CD4-positive, alpha-beta T cell treated with Interleukin-21 for 1 hour (primary cell): ENCODE data around the gene AOC3.
"Not testable (repeated sequence)": the region's sequence is repeated elsewhere in the genome, so short reads cannot be mapped to it uniquely, and the experiment has no call there.

Experiments
- DNase-seq: peaks from one replicate; pipeline ENCODE4 v3.0.0-alpha.2; 2020

AOC3 gene

DNA sequence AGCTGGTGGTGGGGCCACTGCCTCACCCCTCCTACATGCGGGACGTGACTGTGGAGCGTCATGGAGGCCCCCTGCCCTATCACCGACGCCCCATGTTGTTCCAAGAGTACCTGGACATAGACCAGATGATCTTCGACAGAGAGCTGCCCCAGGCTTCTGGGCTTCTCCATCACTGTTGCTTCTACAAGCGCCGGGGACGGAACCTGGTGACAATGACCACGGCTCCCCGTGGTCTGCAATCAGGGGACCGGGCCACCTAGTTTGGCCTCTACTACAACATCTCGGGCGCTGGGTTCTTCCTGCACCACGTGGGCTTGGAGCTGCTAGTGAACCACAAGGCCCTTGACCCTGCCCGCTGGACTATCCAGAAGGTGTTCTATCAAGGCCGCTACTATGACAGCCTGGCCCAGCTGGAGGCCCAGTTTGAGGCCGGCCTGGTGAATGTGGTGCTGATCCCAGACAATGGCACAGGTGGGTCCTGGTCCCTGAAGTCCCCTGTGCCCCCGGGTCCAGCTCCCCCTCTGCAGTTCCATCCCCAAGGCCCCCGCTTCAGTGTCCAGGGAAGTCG is 16.8 kb downstream of the AOC3 start:
- DNase-seq = not testable (repeated sequence)

DNA sequence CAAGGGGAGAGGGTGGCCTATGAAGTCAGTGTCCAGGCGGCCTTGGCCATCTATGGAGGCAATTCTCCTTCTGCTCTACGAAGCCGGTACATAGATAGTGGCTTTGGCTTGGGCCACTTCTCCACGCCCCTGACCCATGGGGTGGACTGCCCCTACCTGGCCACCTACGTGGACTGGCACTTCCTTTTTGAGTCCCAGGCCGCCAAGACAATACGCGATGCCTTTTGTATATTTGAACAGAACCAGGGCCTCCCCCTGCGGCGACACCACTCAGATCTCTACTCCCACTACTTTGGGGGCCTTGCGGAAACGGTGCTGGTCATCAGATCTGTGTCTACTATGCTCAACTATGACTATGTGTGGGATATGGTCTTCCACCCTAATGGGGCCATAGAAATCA is 17.3 kb downstream of the AOC3 start:
- no peak for DNase-seq

DNA sequence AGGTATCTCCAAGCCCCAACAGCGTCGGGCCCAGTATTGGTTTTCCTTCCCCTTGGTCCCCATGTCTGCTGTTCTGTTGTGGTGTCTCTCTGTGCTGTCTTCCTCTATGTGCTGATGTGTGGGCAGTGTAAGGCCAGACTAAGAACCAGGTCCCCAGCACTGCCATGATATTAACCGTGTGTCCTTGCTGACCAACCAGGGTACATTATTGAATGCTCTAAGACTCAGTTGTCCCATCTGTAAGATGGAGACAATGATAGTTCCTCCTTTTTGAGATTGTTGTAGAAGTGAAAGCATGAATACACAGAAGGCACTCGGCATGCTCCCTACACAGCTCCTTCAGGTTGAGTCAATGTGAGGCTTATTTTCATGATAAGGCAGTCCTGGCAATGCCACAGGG is 20.6 kb downstream of the AOC3 start:
- no peak for DNase-seq

DNA sequence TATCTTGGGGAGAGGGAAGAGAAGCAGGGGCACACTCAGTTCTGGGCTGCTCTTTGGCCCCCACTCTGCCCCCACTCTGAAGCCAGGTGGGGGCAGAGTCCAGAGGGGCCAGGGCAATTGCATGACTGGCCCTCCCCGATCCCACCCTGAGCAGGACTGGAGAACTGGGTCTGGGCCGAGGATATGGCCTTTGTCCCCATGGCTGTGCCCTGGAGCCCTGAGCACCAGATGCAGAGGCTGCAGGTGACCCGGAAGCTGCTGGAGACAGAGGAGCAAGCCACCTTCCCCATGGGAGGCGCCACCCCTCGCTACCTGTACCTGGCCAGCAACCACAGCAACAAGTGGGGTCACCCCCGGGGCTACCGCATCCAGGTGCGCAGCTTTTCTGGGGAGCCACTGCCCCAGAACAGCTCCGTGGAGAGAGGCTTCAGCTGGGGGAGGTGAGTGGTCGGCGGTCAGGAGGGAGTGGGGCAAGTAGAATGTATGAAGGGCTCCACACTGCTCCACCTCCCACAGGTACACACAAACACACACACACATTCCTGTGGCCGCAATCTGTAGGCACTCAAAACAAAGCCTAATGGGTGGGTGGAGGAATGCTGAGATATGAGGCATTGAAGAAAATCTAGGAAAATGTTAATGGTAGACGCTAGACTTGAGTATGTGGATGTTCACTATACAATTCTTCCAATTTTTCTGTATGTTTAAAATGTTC is 21.4 kb downstream of the AOC3 start:
- no peak for DNase-seq

DNA sequence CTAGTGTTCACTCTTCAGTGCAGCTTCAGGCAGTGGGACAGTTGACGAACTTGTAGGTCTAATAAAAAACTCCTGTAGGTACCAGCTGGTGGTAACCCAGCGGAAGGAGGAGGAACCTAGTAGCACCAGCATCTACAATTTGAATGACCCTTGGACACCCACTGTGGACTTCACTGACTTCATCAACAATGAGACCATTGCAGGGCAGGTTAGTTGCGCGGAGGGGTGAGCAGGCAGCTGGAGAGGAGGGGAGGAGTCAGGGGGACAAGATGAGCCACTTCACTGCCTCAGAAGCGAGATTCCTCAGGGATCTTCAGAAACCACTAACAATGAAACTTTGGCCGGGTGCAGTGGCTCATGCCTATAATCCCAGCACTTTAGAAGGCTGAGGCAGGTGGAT is 22.3 kb downstream of the AOC3 start:
- DNase-seq = no peak

DNA sequence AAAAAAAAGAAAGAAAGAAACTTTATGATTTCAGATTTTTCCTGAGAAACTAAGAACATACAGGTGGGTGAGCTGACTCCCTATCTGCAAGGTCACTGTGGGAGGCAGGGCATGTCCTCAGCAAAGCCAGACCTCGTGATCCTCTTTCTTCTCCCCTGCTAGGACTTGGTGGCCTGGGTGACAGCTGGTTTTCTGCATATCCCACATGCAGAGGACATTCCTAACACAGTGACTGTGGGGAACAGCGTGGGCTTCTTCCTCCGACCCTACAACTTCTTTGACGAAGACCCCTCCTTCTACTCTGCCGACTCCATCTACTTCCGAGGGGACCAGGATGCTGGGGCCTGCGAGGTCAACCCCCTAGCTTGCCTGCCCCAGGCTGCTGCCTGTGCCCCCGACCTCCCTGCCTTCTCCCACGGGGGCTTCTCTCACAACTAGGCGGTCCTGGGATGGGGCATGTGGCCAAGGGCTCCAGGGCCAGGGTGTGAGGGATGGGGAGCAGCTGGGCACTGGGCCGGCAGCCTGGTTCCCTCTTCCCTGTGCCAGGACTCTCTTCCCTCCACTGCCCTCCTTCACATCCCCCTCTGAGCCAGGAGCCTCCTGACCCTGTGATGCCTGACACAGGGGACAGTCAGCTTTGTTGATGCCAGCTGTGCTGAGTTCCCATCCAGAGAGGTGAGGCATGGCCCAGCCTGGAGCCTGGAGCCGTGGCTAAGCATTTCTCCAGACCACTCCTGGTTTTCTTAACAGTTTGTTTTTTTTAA is 23.1 kb downstream of the AOC3 start:
- DNase-seq = not testable (repeated sequence)

DNA sequence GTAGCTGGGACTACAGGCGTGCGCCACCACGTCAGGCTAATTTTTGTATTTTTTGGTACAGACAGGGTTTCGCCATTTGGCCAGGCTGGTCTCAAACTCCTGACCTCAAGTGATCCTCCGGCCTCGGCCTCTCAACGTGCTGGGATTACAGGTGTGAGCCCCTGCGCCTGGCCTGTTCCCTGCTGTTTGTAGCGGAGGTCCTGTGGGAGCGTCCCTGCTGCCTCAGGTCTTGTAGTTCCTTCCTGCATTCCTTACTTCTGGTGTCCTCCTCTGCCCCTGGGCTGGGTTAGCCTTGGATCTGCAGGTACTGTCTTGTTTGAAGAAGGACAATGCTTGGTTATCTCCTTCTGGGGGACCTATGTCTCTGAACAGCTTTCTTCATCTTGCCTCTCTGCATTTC is 26.0 kb downstream of the AOC3 start:
- no peak for DNase-seq

DNA sequence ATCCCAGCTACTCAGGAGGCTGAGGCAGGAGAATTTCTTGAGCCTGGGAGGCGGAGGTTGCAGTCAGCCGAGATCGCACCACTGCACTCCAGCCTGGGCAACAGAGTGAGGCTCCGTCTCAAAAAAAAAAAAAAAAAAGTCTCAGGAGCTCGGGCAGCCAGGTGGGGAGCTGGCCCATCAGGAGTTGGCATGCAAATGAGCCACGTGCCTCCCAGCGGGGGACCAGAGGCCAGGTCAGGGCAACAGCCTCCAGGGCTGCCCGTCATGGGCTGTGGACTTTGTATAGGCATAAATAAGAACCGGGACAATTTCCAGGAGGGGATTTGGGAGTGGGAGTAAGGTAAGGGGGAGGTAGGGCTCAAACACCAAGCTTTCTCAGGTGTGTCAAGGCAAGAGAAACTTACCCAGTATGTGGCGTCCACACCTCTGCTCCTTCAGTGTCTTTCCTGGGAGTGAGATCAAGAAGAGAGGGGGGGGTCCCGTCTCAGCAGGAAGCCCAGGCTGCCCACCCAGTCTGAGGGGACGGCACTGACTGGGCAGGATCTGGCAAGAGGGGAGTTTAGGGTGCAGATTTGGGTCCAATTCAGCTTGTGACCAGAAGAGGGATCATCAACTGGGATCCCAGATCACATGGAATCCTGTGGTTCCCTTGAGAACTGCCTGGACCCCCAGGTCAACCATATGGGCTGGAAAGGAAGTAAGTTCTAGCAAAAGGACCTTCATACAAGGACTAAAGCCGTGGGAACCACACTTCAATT is 27.3 kb downstream of the AOC3 start:
- DNase-seq = no peak

DNA sequence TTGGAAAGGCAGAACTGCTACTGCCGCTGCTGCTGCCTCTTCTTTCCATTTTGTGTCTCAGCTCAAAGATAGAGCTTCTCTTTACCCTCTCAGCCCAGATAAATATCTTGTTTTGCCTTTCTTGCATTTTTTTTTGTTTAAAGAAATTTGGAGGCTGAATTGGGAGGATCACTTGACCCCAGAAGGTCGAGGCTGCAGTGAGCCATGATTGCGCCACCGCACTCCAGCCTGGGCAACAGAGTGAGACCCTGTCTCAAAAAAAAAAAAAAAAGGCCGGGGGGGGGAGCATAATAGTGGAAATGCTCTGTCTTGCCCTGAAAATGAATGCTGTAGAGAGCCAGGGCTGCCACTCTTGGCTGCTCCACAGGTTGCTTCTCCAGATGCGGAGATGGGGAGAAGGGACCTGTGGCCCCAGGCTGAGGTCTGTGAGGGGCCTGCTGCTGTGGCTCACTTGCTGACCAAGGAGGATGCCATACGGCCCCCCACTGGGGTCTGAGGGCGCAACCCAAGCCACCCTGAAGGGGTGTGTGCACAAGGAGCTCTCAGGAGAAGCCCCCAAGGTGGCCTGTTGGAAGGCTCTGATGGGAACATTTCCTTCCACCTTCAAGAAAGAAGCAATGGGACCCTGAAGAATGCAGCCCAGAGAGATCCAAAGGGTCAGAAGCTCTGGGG is 28.1 kb downstream of the AOC3 start:
- DNase-seq = no peak

DNA sequence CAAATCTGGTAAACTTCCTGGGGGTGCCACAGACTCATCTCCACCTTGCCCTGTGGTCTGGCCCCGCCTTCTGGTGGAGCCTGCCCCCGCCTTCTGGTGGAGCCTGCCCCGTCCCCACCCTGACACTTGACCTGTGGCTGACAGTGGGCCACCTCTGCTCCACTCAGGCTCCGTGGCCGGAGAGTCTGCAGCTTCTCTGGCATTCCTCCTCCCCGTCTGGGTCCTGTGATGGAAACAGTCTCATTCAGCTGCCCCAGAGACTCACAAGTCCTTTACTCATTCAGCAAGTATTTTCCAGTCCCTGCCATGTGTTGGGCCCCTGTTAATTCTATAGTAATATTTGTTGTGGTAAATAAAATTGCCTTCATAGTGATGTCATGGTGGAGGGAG is 28.6 kb downstream of the AOC3 start:
- DNase-seq = no peak

DNA sequence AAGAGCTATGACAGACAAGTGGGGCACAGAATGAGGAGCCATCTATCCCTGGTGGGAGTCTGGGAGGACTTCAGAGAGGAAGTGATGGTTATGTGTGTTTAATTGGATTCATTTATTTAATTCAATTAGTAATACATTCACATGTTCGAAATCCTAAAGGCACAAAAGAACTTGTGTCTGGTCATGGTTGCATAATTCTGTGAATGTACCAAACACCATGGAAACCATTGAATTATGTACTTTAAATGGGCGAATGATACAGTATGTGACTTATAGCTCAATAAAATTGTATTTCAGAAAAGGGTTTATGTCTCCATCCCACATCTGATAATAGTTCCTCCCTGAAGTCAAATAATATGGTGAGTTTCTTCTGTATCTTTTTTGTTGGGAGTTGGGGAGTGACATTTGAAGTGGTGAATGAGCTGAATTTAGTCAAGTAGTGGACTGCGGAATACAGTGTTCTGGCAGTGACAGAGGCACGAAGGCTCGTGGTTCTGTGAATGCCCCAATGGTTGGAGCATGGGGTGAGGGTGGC is 29.8 kb downstream of the AOC3 start:
- no peak for DNase-seq

DNA sequence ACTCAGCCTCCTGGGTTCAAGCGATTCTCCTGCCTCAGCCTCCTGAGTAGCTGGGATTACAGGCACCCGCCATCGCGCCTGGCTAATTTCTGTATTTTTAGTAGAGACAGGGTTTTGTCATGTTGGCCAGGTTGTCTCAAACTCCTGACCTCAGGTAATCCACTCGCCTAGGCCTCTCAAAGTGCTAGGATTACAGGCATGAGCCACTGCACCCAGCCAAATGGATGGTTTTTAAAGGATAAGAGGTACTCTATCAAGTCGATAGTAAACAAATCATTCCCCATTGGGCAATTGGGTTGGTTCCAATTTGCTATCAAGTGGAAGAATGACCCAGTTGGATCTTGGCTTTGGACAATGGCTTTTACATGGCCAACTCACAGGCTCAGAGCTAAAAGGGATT is 30.7 kb downstream of the AOC3 start:
- not testable (repeated sequence) for DNase-seq

DNA sequence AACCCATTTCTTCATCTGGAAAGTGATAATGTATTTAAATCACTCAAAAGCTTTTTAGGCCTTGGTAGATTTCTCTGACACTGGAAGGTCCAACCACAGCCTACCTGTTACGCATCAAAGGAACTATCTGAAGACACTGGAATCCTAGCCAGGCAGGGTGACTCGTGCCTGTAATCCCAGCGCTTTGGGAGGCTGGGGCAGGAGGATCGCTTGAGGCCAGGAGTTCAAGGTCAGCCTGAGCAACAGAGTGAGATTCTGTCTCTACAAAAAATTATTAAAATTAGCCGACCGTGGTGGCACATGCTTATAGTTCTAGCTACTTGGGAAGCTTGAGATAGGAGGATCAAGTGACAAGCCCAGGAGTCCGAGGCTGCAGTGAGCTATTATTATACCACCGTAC is 31.2 kb downstream of the AOC3 start:
- no peak for DNase-seq

DNA sequence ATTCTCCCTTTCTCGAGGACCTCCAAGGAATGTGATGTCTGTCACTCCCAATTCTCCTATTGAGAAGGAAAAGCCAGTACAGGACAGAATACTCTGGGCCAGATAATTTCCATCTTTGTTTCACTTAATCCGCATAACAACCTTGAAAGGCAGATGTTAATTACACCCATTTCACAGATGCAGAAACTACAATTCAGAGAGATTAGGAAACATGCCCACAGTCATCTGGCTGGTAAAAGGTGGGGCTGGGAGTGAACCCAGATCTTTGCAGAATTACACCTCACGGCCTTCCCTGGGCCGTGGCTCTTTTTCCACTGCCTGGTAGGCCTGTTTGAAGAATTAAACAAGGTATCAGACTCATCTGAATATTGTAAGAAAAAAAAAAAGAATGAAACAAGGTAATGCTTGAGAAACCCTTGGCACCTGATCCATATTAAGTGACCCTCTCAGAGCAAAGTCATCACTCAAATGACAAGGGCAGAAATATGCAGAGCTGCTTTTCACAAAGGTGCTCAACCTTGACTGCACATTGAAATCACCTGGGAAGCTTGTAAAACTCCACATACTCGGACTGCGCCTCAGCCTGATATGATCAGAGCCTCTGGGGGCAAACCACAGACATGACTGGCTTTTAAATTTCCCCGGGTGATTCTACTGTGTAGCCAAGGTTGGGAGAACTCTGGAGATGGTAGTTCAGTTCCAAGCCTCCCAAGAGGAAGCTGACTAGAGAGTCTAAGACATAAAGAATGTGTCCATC is 33.0 kb downstream of the AOC3 start:
- DNase-seq = no peak

DNA sequence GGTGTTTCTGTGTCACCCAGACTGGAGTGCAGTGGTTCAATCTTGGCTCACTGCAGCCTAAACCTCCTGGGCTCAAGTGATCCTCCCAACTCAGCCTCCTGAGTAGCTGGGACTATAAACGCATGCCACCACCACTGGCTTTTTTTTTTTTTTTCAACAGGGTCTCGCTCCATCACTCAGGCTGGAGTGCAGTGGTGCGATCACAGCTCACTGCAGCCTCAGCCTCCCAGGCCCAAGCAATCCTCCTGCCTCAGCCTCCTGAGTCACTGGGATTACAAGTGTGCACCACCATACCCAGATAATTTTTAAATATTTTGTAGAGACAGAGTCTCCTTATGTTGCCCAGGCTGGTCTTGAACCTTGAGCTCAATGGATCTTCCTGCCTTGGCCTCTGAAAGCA is 34.8 kb downstream of the AOC3 start:
- not testable (repeated sequence) for DNase-seq

DNA sequence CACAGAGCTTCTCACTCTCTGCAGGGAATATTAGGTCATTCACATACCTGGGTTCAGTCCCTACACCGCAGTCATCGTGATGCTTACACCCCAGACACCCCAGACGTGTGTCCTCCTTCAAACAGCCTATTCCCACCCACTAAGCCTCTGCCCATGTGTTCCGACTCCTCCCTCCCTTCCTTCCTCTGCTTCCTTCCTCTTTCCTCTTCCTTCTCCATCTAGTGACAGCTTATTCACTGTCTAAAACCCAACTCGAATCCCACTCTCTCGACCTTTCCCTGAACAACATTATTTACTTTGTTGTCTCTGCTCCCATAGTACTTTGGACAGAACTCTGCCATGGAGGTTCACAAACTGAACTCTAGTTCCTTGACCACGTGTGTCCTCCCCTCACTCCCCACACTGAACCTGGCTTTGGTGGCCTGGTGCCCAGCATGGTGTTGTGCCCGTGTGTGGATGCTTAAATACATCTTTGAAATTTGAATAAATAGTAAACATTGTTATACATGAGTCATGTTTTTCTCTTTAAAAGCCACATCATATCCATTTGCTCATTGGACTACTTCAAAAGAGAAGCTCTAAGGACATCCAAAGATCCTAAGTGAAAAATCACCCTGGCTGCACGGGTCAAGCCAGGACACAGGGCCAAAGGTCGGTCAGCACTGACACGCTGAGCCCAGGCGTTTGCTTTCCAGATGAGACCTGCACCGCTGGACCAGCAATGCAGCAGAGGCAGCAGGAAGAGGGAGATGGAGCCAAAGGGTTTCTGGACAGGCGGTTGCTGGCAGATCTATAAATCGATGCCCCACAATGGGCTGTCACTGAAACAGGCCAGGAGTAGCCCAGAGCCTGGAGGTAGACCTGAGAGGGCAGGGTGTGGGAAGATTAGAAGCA is 35.5 kb downstream of the AOC3 start:
- DNase-seq = no peak

DNA sequence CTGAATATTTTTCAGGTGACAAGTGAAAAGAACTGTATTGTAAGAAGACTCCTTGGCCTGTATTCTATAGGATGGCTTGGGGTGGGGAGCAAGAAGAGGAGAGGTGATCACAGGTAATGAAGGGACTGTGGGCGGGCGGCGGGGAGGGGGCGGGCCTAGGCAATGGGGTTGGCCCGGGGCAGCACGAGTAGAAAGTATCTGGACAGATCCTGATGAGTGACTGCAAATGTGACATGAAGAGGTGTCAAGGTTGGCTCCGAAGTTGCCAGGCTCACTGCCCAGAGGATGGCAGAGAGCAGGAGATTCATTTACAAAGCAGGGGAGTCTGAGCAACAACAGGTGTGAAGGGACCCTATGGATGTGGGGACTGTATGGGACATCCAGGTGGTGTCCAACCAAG is 38.8 kb downstream of the AOC3 start:
- no peak for DNase-seq

DNA sequence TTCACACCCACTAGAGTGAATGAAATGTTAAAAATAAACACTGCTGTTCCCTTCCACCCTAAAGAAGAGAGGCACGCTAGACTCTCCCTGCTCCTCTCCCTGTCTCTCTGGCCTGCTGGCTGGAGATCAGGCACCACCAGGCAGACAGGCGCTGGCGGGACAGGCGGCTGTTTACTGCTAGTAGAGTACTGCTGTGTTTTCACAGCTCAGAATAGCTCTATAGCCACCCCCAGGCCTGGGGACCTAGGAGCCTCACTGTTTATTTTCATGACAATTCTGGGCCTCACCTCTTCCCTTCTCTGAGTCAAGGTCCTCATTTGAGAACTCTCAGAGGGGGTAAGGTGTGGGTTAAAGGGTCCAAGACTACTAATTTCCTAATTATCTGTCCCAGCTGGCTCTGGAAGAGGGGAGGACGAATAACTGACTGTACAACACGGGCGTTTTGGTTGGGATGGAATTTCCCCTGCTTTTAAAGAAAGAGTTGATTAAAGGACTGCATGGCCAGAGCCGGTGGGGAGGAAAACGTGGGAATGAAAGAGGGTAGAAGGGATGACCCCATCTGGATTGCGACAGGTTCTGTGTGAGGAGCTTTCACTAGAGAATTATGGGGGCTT is 40.6 kb downstream of the AOC3 start:
- no peak for DNase-seq

DNA sequence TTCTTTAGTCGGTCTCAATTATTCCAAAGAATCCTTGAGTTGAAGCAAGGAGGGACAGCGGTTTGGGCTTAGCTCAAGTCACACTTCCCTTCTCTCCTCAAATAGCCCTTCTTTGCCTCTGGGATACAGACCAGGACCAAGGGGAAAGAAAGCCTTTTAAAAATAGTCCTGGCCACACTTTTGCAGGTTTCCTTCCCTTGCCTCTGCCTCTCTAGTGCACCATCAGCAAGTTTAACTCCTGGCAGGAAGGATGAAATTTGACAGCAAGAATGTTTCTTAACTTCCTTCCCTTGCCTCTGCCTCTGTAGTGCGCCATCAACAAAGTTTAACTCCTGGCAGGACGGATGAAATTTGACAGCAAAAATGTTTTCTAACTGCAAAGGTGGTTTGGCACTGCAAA is 42.4 kb downstream of the AOC3 start:
- no peak for DNase-seq
